SHP77 (cell line): Measurements from ENCODE around the gene INPP1.

Experiments
- DNase-seq, 2 experiments: peaks; one replicate each; lab custom pipeline; 2025; lab: John Stamatoyannopoulos, UW

Gene INPP1

DNA sequence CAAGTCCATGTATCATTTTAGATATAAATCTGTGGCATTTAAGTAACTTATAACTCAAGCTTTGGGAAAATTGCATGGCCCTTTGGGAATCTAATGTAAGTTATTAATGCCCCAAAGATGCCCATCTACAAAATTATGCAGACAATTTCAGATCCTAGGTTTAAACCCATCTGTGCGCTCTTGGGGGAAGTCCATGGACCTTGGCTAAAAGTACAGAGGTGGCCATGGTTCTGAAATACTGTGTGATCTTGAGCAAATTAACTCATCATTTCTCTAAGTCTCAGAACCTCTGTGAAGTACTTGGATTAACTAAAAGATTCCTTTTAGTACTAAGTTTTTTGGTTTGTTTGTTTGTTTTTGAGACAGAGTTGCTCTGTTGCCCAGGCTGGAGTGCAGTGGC is 19.5 kb downstream of the INPP1 start:
- no peak for DNase-seq

DNA sequence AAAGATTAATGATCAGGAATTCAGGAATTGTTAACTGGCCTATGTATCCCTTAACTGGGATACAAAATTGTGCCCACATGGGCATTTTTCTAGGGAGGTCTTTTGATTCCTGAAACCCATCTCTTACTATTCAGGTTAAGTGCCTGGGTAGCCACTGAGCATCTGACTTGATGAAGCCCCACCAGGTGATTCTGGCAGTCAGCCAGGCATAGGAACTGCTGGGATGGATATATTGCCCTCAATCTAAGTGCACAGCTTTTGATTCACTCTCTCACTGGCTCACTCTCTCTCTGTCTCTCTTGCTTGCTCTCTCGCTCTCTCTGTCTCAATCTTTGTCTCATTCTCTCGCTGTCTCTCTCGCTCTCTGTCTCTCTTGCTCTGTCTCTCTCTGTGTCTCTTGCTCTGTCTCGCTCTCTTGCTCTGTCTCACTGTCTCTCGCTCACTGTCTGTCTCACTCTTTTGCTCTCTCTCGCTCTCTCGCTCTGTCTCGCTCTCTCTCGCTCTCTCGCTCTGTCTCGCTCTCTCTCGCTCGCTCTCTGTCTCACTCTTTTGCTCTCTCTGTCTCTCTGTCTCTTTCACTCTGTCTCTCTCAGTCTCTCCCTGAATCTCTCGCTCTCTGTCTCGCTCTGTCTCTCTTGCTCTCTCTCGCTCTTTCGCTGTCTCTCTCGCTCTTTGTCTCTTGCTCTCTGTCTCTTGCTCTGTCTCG is 22.3 kb downstream of the INPP1 start:
- peak in 1 of 2 experiments; percentile 22 for DNase-seq

DNA sequence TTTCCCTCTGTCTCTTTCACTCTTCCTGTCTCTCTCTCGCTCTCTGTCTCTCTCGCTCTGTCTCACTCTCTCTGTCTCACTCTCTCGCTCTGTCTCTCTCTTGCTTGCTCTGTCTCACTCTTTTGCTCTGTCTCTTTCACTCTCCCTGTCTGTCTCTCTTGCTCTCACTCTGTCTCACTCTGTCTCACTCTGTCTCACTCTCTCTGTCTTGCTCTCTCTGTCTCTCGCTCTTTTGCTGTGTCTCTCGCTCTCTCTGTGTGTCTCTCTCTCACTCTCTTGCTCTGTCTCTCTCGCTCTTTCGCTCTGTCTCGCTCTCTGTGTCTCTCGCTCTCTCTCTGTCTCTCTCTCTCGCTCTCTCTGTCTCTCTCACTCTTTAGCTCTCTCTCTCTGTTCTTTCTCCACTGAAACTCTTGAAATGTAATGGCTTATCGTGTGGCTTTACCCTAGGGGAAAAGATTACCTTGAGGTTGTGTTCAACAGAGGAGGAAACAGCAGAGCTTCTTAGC is 22.9 kb downstream of the INPP1 start:
- no peak for DNase-seq

DNA sequence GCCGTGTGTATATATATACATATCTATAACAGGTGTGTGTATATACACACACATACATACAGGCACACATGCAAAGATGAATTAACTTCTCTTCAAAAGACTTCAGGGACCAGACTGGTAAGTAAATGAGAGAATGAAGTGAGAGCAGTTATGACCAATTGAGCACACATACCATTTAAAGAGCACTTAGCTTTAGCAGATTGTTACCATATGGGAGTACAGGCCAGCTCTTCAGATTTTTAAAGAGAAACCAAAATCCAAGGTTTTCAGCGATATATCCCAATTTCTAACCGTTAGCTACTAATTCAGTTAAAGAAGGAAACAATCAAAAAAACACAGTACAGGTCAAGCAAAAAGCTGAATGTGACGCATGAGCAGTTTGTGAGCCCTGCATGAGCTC is 23.7 kb downstream of the INPP1 start:
- DNase-seq = no peak

DNA sequence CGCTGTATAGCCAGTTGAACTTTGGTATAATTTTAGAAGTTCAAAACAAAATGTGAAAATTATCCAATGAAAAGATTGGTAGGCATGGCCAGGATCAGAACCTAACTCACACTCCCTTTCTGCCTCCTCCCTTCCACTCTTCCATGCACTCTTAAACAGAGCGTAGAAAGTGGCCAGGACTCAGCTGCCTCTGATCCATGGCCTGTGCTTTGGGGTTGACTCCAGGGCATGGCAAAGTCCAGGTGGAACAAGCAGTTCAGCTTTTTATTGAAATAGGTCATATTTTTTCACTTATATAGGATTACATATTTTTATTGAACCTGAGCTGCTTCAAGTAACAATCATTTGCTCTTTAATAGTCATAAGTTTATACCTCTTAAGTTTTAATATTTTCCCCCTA is 26.2 kb downstream of the INPP1 start:
- DNase-seq = no peak

DNA sequence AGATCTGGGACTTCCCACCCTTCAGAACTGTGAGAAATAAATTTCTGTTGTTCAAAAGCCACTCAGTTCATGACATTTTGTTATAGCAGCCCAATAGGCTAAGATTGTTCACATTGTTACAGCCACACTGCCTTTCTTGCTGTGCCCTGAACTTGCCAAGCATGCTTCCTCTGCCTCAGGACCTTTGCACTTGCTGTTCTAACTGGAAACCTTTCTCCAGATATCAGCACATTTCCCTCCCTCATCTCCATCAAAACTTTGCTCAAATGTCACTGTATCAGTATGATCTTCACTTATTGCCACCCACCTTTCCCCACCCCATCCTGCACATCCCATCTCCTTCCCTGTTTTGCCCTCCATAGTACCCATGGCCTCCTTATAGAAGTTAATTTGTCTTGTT is 32.7 kb downstream of the INPP1 start:
- DNase-seq = no peak

DNA sequence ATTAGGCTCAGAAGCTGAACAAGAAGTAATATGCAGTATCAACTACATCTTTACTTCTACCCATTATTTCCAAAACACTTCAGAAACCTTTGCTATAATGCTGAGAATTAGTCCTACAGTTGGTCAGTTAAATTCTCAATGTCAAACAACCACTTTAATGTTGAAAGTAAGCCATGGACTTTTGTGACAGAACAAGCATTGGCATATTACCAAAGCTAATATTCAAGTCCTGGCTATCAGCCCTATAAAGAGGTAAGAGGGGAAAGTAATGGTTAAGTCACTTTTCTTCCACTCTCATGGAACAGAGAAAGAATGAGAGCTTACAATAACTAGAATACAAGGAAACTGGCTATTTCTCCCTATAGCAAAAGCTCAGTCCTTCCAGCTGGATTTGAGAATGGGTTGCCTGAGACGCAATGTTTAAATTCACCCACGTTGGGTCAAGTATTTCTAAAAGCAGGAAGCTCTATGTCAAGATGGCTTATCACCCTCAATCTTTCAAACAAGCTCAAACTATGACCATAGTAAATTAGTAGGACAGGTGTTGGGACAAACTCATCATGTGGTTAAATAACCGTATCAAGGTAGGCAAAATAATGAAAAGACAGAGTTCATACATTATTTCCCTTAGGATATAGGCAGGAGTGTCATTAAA is 33.3 kb downstream of the INPP1 start:
- no peak for DNase-seq

DNA sequence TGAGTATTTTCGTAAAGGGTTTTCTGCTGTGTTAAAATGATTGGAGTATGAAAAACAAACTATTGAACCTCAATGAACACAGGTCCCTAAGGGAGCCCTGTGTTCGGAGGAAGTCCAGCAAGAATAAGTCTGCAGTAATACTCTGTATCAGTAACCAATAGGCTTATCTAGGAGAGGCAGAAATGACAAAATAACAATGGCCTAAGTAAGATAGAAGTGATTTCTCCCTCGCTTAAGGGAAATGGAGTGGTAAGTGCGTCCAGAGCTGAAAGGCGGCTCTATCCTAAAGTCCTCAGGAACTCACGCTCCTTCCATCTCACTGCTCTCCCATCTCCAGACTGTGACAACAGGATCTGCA is 35.5 kb downstream of the INPP1 start:
- no peak for DNase-seq

DNA sequence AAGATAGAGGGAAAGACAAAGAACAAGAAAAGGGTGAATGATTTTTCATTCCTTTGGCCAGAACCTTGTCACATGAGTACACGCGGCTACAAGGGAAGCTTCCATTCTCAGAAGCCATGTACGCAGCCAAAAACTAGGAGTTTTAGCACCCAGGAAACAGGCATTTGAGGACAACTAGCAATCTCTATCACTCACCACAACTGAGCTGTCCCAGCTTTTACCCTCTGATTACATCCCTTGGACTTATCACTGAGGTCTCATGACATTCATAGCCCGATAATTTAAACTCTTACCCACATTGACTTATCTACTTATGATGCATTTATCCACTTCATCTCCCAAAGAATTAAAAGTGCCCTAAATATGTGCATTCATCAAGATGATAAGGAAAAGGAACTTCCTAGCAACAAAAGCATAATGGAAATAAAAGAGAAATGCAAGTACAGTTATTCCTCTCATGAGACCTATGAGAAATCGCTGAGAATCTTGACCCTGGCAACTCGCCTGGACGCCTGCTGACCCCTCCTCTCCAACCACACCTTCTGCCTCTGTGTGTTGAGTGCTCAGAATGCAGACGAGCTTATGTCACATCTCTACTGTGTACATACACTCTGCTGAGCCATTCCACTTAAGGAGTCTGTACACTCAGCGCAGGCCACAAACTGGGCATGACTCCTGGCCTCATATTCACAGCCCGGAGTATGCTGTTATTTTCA is 36.0 kb downstream of the INPP1 start:
- DNase-seq = peak; percentile 63 to 76

DNA sequence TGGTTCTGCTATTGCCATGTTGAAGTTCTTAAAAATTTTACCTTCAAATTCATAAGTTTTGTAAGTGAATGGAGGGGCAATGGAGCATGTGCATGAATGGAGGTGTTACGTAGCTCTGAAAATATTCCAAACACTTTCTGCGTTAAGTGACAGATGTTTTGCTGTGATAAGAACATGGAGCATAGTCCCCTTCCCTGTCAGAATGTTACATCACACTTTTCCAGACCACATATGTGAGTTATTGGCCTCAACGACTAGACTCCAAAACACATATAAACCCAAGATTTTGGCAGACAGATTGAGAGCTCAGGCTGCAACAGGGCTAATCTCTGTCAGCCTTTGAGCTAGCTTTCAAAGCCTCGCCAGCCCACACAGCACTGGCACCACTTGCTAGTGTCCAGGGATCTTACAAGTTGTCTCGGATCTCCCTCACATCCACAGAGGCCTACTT is 37.6 kb downstream of the INPP1 start:
- DNase-seq = no peak

DNA sequence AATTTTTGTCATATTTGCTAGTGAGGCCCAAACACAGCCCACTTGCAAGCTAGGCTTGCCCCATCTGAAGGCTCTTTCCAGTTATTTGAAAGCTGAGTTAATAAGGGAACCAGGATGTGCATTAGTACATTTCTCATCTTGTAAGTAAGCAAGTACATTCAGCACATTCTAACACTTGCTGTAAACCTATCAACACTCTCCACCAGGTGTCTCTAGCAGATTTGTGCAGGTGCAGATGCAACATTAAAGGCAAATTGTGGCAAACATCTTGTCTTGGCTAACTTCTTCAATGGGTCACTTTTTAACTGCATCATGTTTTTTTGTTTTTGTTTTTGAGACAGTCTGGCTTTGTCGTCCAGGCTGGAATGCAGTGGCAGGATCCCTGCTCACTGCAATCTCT is 39.5 kb downstream of the INPP1 start:
- DNase-seq = peak in 1 of 2 experiments; percentile 50

DNA sequence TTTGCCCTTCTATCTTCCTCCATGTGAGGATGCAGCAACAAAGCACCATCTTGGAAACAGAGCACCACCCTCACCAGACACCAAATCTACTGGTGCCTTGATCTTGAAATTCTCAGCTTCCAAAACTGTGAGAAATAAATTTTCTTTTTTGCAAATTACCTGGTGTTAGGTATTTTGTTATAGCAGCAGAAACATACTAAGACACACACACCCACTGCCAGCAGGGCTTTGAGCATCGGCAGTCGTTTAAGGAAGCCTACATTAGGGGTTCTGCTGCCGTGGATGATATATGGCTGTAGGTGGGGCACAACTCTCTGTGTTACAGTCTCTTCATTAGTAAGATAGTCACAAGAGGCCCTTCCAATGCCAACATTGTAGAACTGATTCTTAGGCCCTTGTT is 44.0 kb downstream of the INPP1 start:
- no peak for DNase-seq

DNA sequence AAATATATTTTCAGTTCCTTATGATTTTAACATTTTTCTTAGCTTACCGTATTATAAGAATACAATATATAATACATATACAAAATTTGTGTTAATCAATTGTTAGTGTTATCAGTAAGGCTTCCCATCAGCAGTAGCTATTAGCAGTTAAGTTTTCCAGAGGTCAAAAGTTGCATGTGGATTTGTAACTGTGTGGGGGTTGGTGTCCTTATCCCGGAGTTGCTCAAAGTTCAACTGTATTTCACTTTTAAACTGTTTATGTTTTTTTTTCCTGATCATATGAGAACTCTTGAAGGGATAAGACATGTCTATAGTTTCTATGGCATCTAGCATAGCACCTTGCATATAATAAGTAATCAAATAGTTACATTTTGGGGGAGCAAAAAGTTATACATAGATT is 52.9 kb downstream of the INPP1 start:
- DNase-seq = no peak

DNA sequence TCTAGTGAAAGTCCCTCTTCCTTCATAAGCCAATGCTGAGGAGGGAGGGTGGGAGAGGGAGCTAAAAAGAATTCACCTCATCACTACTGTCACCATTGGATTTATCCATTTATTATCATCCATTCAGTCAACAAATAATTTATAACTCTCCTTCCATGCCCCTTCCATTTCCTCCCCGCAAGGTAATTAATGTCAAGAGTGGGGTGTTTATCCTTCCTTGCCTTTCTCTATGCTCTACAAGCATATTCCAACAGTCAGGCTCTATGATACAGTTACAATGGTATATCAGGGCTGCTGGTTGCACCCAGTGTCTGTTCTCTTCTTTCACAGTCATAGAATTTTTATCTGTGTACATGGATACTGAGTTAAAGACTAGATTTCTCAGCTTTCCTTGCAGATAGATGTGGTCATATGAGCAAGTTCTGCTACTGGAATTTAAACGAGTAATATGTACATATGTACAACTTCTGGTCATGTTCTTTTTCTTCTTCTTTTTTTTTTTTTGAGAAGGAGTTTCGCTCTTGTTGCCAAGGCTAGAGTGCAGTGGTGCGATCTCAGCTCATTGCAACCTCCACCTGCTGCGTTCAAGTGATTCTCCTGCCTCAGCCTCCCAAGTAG is 59.7 kb downstream of the INPP1 start:
- no peak for DNase-seq

DNA sequence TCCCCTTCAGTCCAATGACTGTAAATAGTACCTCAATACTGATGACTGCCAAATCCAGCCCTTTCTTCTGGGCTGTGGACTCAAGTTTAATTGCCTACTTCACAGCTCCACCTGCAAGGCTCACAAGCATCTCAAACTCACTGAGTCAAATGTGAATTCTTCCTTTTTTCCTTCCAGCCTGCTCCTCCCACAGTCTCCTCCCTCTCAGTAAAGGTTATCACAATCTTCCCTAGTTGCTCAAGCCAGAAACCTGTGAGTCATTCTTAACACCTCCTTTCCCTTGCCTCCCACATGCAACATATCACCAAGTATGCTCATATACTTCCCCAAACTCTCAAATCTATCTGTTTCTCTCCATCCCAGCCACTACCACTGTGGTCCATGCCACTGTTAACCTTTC is 61.1 kb downstream of the INPP1 start:
- no peak for DNase-seq

DNA sequence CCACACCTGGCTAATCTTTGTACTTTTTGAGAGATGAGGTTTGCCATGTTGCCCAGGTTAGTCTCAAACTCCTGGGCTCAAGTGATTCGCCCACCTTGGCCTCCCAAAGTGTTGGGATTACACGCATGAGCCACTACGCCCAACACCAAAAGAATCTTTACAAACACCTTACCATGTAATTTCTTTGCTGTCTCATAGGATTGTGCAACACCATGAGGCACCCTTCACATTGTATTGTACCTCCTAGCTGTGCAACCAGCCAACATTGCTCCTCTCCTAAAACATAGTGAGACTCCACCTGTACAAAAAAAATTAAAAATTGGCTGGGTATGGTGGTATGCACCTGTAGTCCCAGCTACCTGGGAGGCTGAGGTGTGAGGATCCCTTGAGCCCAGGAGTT is 61.7 kb downstream of the INPP1 start:
- no peak for DNase-seq

DNA sequence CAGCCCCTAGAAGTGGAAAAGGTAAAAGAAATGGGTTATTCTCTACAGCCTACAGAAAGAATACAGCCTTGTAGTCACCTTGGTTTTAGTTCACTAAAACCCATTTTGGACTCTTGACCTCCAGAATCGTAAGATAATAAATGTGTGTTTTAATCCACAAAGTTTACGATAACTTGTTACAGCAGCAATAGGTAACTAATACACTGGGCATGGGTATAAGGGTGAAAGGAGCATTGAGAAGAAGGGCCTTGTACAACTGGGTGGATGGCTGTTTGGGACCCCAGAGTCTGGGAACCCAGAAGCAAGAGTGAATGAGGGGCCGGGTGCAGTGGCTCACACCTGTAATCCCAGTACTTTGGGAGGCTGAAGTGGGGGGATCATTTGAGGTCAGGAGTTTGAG is 62.6 kb downstream of the INPP1 start:
- no peak for DNase-seq

DNA sequence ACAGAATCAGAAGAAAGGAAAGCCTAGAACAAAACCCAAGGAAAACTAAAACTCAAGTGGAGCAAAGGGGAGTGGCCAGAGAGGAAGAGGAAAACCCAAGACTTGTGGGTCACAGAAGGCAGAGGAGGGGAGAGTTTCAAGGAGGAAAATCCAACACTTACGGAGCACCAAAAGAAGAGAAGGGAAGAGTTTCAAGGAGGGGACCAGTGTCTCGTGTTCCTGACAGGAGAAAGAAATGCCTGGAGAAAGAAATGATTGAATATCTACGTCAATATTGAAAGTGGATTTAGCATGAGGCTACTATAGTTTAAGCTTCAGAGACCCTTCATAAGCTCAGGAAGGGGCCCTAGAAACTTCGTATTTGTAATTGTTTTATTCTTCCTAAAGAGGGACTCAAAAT is 63.4 kb downstream of the INPP1 start:
- DNase-seq = no peak

DNA sequence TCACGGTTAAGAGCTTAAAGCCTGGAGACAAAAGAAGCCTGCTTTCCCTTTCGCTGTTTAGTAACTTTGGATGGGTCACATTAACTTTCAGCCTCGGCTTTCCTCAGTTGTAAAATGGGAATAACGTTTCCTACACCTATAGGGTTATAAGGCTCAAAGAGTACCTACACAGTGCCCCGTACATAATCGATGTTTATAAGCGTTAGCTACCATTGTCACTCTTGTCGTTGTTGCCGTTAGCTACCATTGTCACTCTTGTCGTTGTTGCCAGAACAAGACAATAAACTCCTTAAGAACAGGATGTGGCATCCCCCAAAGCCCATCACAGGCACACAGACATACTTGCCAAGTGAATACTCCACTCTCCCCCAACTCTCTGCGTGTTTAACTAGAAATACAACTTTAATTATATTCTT is 63.9 kb downstream of the INPP1 start:
- peak in 1 of 2 experiments; percentile 23 for DNase-seq

DNA sequence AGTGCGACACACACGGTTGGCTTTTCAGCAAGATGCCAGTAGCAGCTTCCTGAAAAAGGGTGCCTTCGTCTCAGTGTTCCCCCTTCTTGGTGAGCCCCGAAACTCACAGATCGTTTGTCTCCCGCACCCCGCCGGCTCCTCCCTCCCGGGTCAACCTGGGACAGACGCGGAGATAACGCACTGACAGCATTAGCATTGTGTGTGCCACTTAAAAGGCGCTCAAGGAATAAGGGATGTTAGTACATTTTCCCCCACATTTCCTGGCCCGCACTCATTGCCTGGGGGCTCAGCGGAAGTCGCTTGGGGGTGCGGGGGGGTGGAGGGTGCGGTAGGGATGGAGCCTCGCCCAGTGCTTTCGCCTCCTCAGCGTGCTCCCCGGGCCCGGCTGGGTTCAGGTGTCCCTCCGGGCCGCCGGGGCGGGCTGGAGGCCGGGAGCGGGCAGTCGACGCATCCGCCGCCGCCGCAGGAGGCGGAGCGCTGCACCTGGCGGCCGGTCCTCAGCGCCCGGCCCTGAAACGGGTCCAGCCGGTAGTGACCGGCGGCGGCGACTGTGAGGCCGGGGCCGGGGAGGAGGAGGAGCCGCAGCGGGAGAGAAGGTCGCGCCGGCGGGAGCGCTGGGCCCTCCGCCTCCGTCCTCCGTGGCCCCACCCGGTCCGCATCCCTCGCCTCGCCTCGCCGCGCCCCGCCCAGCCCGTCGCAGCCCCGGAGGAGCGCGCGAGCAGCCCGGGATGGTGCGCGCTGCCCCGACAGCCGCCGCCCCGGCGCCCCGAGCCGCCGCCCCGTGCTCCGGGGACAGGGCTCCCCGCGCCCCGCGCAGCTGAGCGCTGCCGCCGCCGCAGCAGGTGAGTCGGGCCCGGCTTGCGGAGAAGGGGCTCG is 64.5 kb downstream of the INPP1 start, which contains the start of gene MFSD6:
Gene MFSD6, plus strand, starts transcription at position 694 of the 876 bp plus-strand sequence. CDS start 27,675 bp downstream, outside the sequence.
- peak; percentile 48 to 54 for DNase-seq

DNA sequence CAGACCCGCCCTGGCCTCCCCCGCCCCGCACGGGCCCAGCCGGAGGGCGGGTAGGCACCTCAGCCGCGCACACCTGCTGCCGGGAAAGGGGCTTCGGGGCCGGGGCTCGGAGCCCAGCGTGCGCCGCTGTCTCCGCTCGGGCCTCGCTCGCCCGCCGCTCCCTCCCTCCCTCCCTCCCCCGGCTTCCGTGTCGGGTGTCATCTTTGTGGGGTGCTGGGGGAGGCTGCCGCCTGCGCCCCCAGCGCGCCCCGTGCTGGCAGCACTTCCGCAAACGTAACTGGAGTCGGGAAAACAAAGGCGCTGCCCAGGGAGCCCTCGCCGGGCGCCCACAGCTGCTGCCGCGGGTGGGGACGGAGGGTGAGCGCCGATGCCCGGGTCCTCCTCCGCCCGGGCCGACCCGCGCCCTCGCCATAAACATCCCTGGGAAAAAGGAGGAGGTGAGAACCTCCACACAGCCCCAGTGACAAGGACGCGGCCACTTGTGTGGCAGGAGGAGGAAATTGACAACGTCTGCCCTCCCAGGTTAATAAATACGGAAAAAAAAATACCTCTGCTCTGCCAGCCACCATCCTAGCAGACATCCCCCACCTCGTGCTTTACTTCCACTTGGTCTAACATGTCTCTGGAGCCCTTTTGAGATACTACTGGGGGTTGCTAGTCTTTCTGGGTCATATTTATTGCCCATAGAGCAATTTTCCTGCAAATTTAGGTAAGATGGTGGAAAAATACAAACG is 65.3 kb downstream of the INPP1 start:
- peak; percentile 10 to 55 for DNase-seq
